ENCODE data around the gene PLSCR2. TPM values are rescaled to one million over a fixed set of nuclear protein-coding genes. Genes with fewer than 3 reads are reported as not detected.
"Not testable (repeated sequence)": the region's sequence is repeated elsewhere in the genome, so short reads cannot be mapped to it uniquely, and the experiment has no call there.

Gene PLSCR2
- total RNA-seq, 1 donor from 2014 or later, result not detected

DNA sequence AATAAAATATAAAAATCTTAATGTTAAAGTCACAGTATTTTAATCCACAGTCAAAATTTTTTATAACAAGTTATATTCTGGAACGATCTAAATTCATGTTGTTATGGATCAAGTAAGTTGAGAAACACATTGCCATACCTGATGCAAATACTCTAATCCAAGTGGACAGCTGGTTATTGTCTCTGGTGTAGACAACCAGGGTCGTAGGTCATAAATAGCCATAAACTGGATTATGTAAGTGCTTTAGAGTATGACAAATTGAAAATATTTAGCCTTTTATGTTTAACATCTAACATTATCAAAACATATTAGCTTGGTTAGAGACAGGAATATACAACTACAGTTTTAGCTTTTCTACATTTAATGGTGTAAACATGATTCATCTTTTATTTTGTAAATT lies 53.0 kb downstream of the PLSCR2 start:
- no peak for DNase-seq

DNA sequence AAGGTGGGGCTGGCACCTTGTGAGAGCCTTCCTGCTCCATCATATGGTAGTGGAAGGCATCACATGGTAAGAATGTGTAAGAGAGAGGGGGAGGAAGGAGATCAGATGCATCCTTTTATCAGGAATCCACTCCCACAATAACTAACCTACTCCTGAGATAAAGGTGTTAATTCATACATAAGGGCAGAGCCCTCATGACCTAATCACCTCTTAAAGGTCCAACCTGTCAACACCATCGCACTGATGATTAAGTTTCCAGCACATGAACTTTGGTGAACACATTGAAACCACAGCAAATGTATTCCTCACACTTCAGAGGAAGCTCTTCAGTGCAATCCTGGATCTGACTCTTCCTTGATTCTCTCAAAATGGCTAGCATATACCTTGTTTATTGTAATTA lies 55.4 kb downstream of the PLSCR2 start:
- DNase-seq, result no peak

GRCh38 chr3:146412711-146413110 lies 56.6 kb downstream of the PLSCR2 start:
- DNase-seq, result not testable (repeated sequence)

- DNase-seq, result no peak
Observed at GRCh38 chr3:146407956-146408355, 61.4 kb downstream of the PLSCR2 start.

DNA sequence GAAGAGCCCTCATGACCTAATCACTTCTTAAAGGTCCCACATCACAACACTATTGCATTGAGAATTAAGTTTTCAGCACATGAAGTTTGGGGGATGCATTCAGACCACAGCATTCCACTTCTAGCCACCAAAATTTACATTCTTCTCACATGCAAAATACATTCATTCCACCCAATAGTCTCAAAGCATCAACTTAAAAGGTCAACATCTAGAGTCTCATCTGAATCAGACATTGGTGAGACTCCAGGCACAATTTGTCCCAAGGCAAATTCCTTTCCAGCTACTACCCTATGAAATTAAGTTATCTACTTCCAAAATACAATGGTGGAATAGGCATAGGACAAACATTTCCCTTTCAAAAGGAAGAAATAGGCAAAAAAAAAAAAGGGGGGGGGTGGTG lies 64.9 kb downstream of the PLSCR2 start:
- DNase-seq, result no peak

DNA sequence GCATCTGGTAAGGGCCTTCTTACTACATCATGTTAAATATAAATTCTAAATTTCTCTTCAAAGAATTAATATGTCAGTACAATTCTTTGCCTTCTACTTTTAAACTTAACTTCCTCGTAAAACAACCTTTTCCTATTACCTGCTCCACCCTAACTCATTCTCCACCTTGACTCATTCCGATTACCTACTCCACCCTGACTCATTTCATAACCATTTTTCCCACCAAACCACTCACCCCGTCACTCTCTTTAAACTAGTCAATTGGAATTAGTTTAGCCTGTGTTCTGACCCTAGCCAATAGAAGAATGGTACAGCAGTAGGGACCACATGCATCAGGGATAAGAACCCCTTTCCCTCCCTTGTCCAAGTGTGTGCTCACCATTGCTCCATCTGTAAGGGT lies 65.6 kb downstream of the PLSCR2 start:
- DNase-seq, result no peak

GRCh38 chr3:146396792-146397191 lies 72.6 kb downstream of the PLSCR2 start:
- DNase-seq, result no peak

- no peak for DNase-seq
Observed at GRCh38 chr3:146395164-146395563, 74.2 kb downstream of the PLSCR2 start.

- DNase-seq, result no peak
Observed at GRCh38 chr3:146390957-146391356, 78.4 kb downstream of the PLSCR2 start.

GRCh38 chr3:146390006-146390772 lies 79.2 kb downstream of the PLSCR2 start:
- DNase-seq, result no peak

GRCh38 chr3:146387566-146387965 lies 81.8 kb downstream of the PLSCR2 start:
- no peak for DNase-seq

DNA sequence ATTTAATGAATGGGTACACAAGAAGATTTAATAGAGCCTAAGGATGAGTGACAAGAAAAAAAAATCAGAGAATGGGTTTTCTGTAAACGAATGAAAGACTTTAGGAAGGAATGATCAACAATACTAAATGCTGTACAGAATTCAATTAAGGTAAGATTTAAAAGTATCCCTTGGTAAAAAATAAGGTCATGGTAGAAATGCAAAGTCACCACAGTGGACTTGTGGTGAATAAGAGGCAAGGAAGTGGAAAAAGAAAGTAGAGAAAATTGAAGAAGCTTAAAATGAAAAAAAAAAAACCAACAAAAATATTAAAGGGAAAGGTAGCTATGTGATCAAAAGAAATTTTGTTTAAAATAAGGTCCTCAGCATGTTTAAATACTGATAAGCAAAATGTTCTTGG lies 82.4 kb downstream of the PLSCR2 start:
- no peak for DNase-seq

DNA sequence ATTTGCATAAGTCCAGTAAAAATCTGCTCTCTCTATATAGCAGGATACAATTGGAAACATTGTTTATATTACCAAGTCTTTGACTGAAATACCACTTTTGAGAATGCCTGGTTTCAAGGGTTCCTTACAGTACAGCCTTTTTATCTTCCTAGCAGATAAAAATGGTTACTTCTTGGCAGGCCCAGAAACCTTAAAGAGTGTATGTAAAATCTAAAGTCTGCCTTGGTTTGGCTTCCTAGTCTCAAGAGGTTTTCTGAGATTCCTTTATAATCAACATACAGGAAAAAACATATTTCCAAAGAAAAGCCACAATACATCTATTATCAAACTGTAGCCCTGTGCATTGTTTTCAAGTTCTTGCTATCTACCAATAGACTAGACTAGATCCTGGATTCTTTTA lies 84.6 kb downstream of the PLSCR2 start:
- no peak for DNase-seq

Other genes starting within 250 kb of the PLSCR2 start
- gene PLSCR4, start 218.5 kb downstream of the PLSCR2 start, total RNA-seq, result 7.6 TPM
- 11.9 TPM for gene PLSCR1, start 75.0 kb upstream of the PLSCR2 start, total RNA-seq
- not detected for gene PLSCR5, start 135.8 kb upstream of the PLSCR2 start, total RNA-seq